ENCODE measurements around the gene C3orf33. TPM values are rescaled to one million over a fixed set of nuclear protein-coding genes. Genes with fewer than 3 reads are reported as not detected.

The C3orf33 gene
- total and polyA plus RNA-seq, 11 donors = 2.9 to 8.8 (median 5.1) TPM

- TF ChIP-seq CTCF (IDR thresholded peaks at IDR 0.05) (no peak), POLR2A (IDR thresholded peaks at IDR 0.05) (no peak)
- peaks cover 0 to 8% (median 0%) of the 10 kb centered on the region in 12 donors for H3K9me3 ChIP-seq
- ATAC-seq (no peak), DNase-seq (no peak)
- H3K4me3 ChIP-seq = no peak overlapping the region
- H3K36me3 ChIP-seq = peaks cover 0 to 46% (median 14%) of the 10 kb centered on the region in 9 donors
- WGBS, 4 donors = 71 to 92% (median 77%) methylated on average over 1 of the region's 1 CpG
- no peak overlapping the region for H3K27ac ChIP-seq
- no peaks in the 10 kb centered on the region for H3K4me1 ChIP-seq
- intact Hi-C loops (cut with DNase I) = no loop called here
- H3K27me3 ChIP-seq = no peaks in the 10 kb centered on the region
Observed at GRCh38 chr3:155766206-155766605, 39.9 kb downstream of the C3orf33 start.

- Histone ChIP-seq H3K4me1 (peaks cover 0 to 7% (median 0%) of the 10 kb centered on the region in 12 donors), H3K4me3 (no peak overlapping the region), H3K9me3 (no peaks in the 10 kb centered on the region), H3K36me3 (peaks cover 0 to 45% (median 6%) of the 10 kb centered on the region in 9 donors), H3K27me3 (no peaks in the 10 kb centered on the region), H3K27ac (no peak overlapping the region)
- TF ChIP-seq CTCF (IDR thresholded peaks at IDR 0.05) = no peak
- TF ChIP-seq POLR2A (IDR thresholded peaks at IDR 0.05) = no peak
- WGBS, 4 donors = 90 to 94% (median 92%) methylated on average over 3 of the region's 3 CpGs
- intact Hi-C loops (cut with DNase I) = no loop called here
- ATAC-seq (no peak), DNase-seq (no peak)
Observed at GRCh38 chr3:155763870-155764463, 42.1 kb downstream of the C3orf33 start.

- H3K4me1 ChIP-seq = peaks cover 0 to 7% (median 0%) of the 10 kb centered on the region in 12 donors
- no peaks in the 10 kb centered on the region for H3K9me3 ChIP-seq
- ATAC-seq (peak in 3 of 4 donors; percentile 26 to 62 (median 56)), DNase-seq (no peak)
- TF ChIP-seq CTCF (IDR thresholded peaks at IDR 0.05) (no peak), POLR2A (IDR thresholded peaks at IDR 0.05) (no peak)
- H3K27ac ChIP-seq = peak overlapping the region in 1 of 12 donors; percentile 20
- H3K36me3 ChIP-seq = peaks cover 0 to 31% (median 0%) of the 10 kb centered on the region in 9 donors
- intact Hi-C loops (cut with DNase I) = no loop called here
- no peaks in the 10 kb centered on the region for H3K27me3 ChIP-seq
- WGBS, 4 donors = 65 to 78% (median 70%) methylated on average over 4 of the region's 4 CpGs
- no peak overlapping the region for H3K4me3 ChIP-seq
Observed at GRCh38 chr3:155760653-155761052, 45.4 kb downstream of the C3orf33 start.

GRCh38 chr3:155757577-155757976, 48.5 kb downstream of the C3orf33 start:
- peaks cover 0 to 11% (median 0%) of the 10 kb centered on the region in 9 donors for H3K36me3 ChIP-seq
- TF ChIP-seq CTCF (IDR thresholded peaks at IDR 0.05) (no peak), POLR2A (IDR thresholded peaks at IDR 0.05) (no peak)
- H3K9me3 ChIP-seq = no peaks in the 10 kb centered on the region
- ATAC-seq (no peak), DNase-seq (no peak)
- H3K4me1 ChIP-seq = peaks cover 0 to 7% (median 0%) of the 10 kb centered on the region in 12 donors
- intact Hi-C loops (cut with DNase I) = loop anchor here in 1 of 10 donors (10.0 kb wide), 1 partner anchor 97 kb away; the partner anchor contains the start of gene SLC33A1
- no peaks in the 10 kb centered on the region for H3K27me3 ChIP-seq
- WGBS, 4 donors = 82 to 98% (median 89%) methylated on average over 7 of the region's 7 CpGs
- H3K27ac ChIP-seq = no peak overlapping the region
- H3K4me3 ChIP-seq = no peak overlapping the region

All from heart left ventricle (tissue), 16 donors.